Liver (tissue), 9 donors: Measurements from ENCODE around the gene OSER1. TPM values are rescaled to one million over a fixed set of nuclear protein-coding genes. Genes with fewer than 3 reads are reported as not detected.

Source experiments
- DNase-seq: peaks from one replicate; pipeline ENCODE4 v3.0.0-alpha.2; 2017; ENCODE audit warnings: low spot score
- H3K27ac ChIP-seq, 2 donors: one replicate each; pipeline ENCODE4 v1.7.0; 2013; ENCODE audit warnings: inconsistent platforms in 2 of 2, low read length in 2 of 2, control low read depth in 1 of 2, low read depth in 1 of 2, mild to moderate bottlenecking in 1 of 2
- H3K27me3 ChIP-seq, 4 donors: one replicate each; pipeline versions ENCODE4 v1.6.1 to v1.7.0; 2013; ENCODE audit warnings: low read length in 3 of 4, inconsistent platforms in 1 of 4, mild to moderate bottlenecking in 1 of 4, moderate library complexity in 1 of 4; ENCODE audit not compliant: control insufficient read depth in 4 of 4, insufficient read depth in 4 of 4
- H3K36me3 ChIP-seq, 4 donors: one replicate each; pipeline versions ENCODE4 v1.6.1 to v1.7.0; 2013; ENCODE audit warnings: low read length in 3 of 4, mild to moderate bottlenecking in 3 of 4, low read depth in 1 of 4, moderate library complexity in 1 of 4; ENCODE audit not compliant: control insufficient read depth in 4 of 4, insufficient read depth in 3 of 4
- H3K4me1 ChIP-seq, 4 donors: one replicate each; pipeline versions ENCODE4 v1.6.1 to v1.7.0; 2013; ENCODE audit warnings: low read length in 3 of 4, mild to moderate bottlenecking in 3 of 4, moderate library complexity in 1 of 4; ENCODE audit not compliant: control insufficient read depth in 4 of 4, insufficient read depth in 4 of 4
- H3K4me3 ChIP-seq, 3 donors: one replicate each; pipeline versions ENCODE4 v1.6.1 to v1.7.0; 2013; ENCODE audit warnings: low read length in 3 of 3, control low read depth in 1 of 3, low read depth in 1 of 3, mild to moderate bottlenecking in 1 of 3
- H3K9ac ChIP-seq, 2 donors: one replicate each; pipeline ENCODE4 v1.7.0; 2013; ENCODE audit warnings: low read length in 2 of 2, mild to moderate bottlenecking in 2 of 2, moderate library complexity in 2 of 2, control low read depth in 1 of 2, low read depth in 1 of 2
- H3K9me3 ChIP-seq, 4 donors: one replicate each; pipeline versions ENCODE4 v1.6.1 to v1.7.0; 2013; ENCODE audit warnings: low read length in 3 of 4; ENCODE audit not compliant: control insufficient read depth in 4 of 4
- ATF3 ChIP-seq: IDR thresholded peaks from 2 replicates; pipeline ENCODE4 v1.6.1; 2016; ENCODE audit warnings: antibody characterized with exemption
- EGR1 ChIP-seq, 2 donors: IDR thresholded peaks; 2 replicates each; pipeline ENCODE4 v1.6.1; 2016 to 2018; ENCODE audit warnings: antibody characterized with exemption in 2 of 2, low read depth in 2 of 2
- FOXA1 ChIP-seq: IDR thresholded peaks from 2 replicates; pipeline ENCODE4 v1.6.1; 2016; ENCODE audit warnings: antibody characterized with exemption
- HNF4A ChIP-seq, 2 donors: conservative IDR thresholded peaks; 2 replicates each; pipeline ENCODE4 v1.6.1; 2016; ENCODE audit warnings: antibody characterized with exemption in 2 of 2, mild to moderate bottlenecking in 2 of 2
- HNF4G ChIP-seq: IDR thresholded peaks from 2 replicates; pipeline ENCODE4 v1.6.1; 2016; ENCODE audit warnings: antibody characterized with exemption
- NR2F2 ChIP-seq: IDR thresholded peaks from 2 replicates; pipeline ENCODE4 v1.6.1; 2016; ENCODE audit warnings: antibody characterized with exemption
- RAD21 ChIP-seq, 2 donors: IDR thresholded peaks; 2 replicates each; pipeline ENCODE4 v1.6.1; 2016; ENCODE audit warnings: antibody characterized with exemption in 2 of 2, mild to moderate bottlenecking in 2 of 2
- RXRA ChIP-seq, 2 donors: IDR thresholded peaks; 2 replicates each; pipeline ENCODE4 v1.6.1; 2017 to 2018; ENCODE audit warnings: antibody characterized with exemption in 2 of 2, mild to moderate bottlenecking in 1 of 2
- SP1 ChIP-seq: IDR thresholded peaks from 2 replicates; pipeline ENCODE4 v1.6.1; 2018; ENCODE audit warnings: antibody characterized with exemption, mild to moderate bottlenecking
- TAF1 ChIP-seq: conservative IDR thresholded peaks from 2 replicates; pipeline ENCODE4 v1.6.1; 2016; ENCODE audit warnings: antibody characterized with exemption, mild to moderate bottlenecking
- WGBS: extraction: QIAGEN DNeasy Blood & Tissue Kit; methylation state at CpG from one replicate; pipeline ENCODE4 v1.1.7; 2013; 5-methylcytosine and 5-hydroxymethylcytosine counted together
- polyA plus RNA-seq, 2 donors: library from polyadenylated mRNA; stranded (reverse) in 1 of 2; unstranded in 1 of 2; fragments of 200-250 nt in 1 of 2; fragments of >200 nt in 1 of 2; fragmentation: Nextera tagmentation in 1 of 2; extraction: Ambion mirVana in 1 of 2; gene quantifications; one replicate each; pipeline versions ENCODE4 v1.2.1 to v1.2.3, GENCODE V29; 2013 to 2015
- total RNA-seq, 2 donors: library from RNA; depleted of rRNA; stranded (reverse); fragments of >200 nt; gene quantifications; one replicate each; pipeline ENCODE4 v1.2.3, GENCODE V29; 2014
- TF ChIP-seq, protein P1 (sequence below): IDR thresholded peaks from 2 replicates; pipeline ENCODE4 v1.6.1; 2016; ENCODE audit warnings: antibody characterized with exemption, mild to moderate bottlenecking
- TF ChIP-seq, protein P2 (sequence below): fragments of 150-350 bp; IDR thresholded peaks from 2 replicates; pipeline ENCODE4 v1.5.1; 2017; ENCODE audit warnings: improper control_type of control experiment, low read depth, low read length; ENCODE audit not compliant: missing input control
- TF ChIP-seq, protein P3 (sequence below): IDR thresholded peaks from 2 replicates; pipeline ENCODE4 v1.6.1; 2016; ENCODE audit warnings: antibody characterized with exemption
- donor health status: healthy.
- donor health status: healthy.
- donor health status: healthy.
- donor health status: healthy.
- donor health status: healthy.

Gene OSER1
- total and polyA plus RNA-seq, 4 donors = 12.6 to 20.2 (median 14.6) TPM

- TF ChIP-seq, protein P1, sequence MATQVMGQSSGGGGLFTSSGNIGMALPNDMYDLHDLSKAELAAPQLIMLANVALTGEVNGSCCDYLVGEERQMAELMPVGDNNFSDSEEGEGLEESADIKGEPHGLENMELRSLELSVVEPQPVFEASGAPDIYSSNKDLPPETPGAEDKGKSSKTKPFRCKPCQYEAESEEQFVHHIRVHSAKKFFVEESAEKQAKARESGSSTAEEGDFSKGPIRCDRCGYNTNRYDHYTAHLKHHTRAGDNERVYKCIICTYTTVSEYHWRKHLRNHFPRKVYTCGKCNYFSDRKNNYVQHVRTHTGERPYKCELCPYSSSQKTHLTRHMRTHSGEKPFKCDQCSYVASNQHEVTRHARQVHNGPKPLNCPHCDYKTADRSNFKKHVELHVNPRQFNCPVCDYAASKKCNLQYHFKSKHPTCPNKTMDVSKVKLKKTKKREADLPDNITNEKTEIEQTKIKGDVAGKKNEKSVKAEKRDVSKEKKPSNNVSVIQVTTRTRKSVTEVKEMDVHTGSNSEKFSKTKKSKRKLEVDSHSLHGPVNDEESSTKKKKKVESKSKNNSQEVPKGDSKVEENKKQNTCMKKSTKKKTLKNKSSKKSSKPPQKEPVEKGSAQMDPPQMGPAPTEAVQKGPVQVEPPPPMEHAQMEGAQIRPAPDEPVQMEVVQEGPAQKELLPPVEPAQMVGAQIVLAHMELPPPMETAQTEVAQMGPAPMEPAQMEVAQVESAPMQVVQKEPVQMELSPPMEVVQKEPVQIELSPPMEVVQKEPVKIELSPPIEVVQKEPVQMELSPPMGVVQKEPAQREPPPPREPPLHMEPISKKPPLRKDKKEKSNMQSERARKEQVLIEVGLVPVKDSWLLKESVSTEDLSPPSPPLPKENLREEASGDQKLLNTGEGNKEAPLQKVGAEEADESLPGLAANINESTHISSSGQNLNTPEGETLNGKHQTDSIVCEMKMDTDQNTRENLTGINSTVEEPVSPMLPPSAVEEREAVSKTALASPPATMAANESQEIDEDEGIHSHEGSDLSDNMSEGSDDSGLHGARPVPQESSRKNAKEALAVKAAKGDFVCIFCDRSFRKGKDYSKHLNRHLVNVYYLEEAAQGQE = no peak
These were observed 20.6 kb upstream of the OSER1 start (continued) for GRCh38 chr20:44231193-44231592.

DNA sequence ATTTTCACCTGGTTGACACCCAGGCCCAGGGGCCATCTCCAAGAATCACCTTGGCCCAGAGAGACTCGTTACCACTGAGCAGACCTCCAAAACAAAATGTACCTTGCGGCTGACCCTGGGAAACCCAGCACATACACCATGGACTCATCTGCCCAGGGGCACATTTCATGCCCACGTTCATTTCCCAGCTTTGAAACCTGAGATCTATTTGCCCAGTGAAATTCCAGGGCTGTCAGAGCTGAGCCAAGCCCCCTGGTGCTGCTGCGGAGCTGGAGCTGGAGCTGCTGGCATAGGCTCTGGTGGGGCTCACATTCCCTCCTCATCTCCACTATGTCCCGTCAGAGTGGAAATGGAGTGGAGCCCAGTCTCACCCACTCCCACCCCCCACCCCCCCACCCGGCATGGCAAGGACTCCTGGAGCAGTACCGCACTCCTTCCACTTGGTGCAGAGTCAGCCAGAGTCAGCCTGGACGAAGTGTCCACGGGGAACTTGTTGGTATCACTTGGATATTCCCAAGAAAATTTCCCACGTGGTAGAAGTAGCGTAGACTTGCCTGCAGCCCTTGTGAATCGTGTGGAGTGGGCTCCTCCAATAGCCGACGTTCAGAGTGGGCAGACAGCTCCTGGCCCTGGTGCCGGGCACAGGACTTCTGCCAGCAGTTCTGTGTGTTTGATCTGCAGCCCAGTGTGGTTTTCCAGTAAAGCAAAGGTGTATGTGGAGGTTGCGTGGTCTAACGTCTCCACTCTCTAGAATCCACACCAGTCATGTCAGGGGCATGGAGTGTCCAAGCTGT lies 18.1 kb upstream of the OSER1 start:
- no peak overlapping the region for H3K27ac ChIP-seq
- H3K4me3 ChIP-seq = no peak overlapping the region
- H3K27me3 ChIP-seq = no peaks in the 10 kb centered on the region
- no peak for TF ChIP-seq SP1
- TF ChIP-seq, protein P1 = no peak
- TF ChIP-seq RAD21 (IDR thresholded peaks at IDR 0.05) = no peak
- TF ChIP-seq, protein P2, sequence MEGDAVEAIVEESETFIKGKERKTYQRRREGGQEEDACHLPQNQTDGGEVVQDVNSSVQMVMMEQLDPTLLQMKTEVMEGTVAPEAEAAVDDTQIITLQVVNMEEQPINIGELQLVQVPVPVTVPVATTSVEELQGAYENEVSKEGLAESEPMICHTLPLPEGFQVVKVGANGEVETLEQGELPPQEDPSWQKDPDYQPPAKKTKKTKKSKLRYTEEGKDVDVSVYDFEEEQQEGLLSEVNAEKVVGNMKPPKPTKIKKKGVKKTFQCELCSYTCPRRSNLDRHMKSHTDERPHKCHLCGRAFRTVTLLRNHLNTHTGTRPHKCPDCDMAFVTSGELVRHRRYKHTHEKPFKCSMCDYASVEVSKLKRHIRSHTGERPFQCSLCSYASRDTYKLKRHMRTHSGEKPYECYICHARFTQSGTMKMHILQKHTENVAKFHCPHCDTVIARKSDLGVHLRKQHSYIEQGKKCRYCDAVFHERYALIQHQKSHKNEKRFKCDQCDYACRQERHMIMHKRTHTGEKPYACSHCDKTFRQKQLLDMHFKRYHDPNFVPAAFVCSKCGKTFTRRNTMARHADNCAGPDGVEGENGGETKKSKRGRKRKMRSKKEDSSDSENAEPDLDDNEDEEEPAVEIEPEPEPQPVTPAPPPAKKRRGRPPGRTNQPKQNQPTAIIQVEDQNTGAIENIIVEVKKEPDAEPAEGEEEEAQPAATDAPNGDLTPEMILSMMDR = no peak
- TF ChIP-seq HNF4G = no peak
- no peak for TF ChIP-seq EGR1 (IDR thresholded peaks at IDR 0.05; ENCODE audit: low read depth in 2 of 2)
- no peak for TF ChIP-seq FOXA1
- TF ChIP-seq TAF1 = no peak
- TF ChIP-seq, protein P3, sequence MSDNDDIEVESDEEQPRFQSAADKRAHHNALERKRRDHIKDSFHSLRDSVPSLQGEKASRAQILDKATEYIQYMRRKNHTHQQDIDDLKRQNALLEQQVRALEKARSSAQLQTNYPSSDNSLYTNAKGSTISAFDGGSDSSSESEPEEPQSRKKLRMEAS = no peak
- no peak for TF ChIP-seq NR2F2
- no peak for TF ChIP-seq RXRA (IDR thresholded peaks at IDR 0.05)
- no peak for TF ChIP-seq HNF4A (conservative IDR thresholded peaks at IDR 0.05)
- no peak for TF ChIP-seq ATF3
- no peaks in the 10 kb centered on the region for H3K4me1 ChIP-seq
- H3K9me3 ChIP-seq = no peaks in the 10 kb centered on the region
- WGBS = 82% methylated on average over 17 of the region's 17 CpGs
- DNase-seq = no peak
- H3K9ac ChIP-seq = no peak overlapping the region
- H3K36me3 ChIP-seq = no peaks in the 10 kb centered on the region
